GM12891 (cell line): Measurements from ENCODE around the gene AP3S2.
"Not testable (repeated sequence)": the region's sequence is repeated elsewhere in the genome, so short reads cannot be mapped to it uniquely, and the experiment has no call there.

ENCODE experiments used
- PAX5 ChIP-seq: IDR thresholded peaks from 2 replicates; pipeline ENCODE4 v1.6.1; 2011; ENCODE audit warnings: low read length, moderate library complexity, mild to moderate bottlenecking; ENCODE audit not compliant: insufficient read depth, severe bottlenecking
- POLR2A ChIP-seq: IDR thresholded peaks from 2 replicates; pipeline ENCODE4 v1.6.1; 2011; ENCODE audit warnings: low read depth, low read length, control low read depth
- POLR2AphosphoS5 ChIP-seq: IDR thresholded peaks from 2 replicates; pipeline ENCODE4 v1.6.1; 2011; ENCODE audit warnings: low read depth, low read length, control low read depth
- POU2F2 ChIP-seq: IDR thresholded peaks from 2 replicates; pipeline ENCODE4 v1.6.1; 2011; ENCODE audit warnings: low read depth, mild to moderate bottlenecking, control low read depth, low read length, moderate library complexity
- SPI1 ChIP-seq: IDR thresholded peaks from 2 replicates; pipeline ENCODE4 v1.6.1; 2011; ENCODE audit warnings: low read depth, low read length, control low read depth
- TAF1 ChIP-seq: IDR thresholded peaks from 2 replicates; pipeline ENCODE4 v1.6.1; 2011; ENCODE audit warnings: low read depth, low read length, control low read depth

DNA sequence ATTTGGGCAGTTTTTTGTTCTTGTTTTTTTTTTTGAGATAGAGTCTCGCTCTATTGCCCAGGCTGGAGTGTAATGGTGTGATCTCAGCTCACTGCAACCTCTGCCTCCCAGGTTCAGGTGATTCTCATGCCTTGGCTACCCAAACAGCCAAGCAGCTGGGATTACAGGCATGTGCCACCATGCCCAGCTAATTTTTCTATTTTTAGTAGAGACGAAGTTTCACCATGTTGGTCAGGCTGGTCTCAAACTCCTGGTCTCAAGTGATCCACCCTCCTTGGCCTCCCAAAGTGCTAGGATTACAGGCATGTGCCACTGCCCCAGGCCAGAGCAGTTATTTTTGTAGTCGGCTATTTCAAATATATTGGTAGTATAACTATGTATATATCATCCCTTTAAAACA is 8.6 kb downstream of the AP3S2 start:
- TF ChIP-seq POLR2AphosphoS5, POLR2A, TAF1, POU2F2, SPI1, PAX5: not testable (repeated sequence)
